ENCODE measurements around the gene SENP3.
A peak's percentile ranks its signal among the peaks of the same experiment; 100 is the strongest.

Gene SENP3

GRCh38 chr17:7556627-7557026 is 5.1 kb upstream of the SENP3 start:
- no peak for DNase-seq (ENCODE audit: low read depth)

- no peak for DNase-seq (ENCODE audit: low read depth)
Observed at GRCh38 chr17:7557147-7557764, 4.5 kb upstream of the SENP3 start.

DNA sequence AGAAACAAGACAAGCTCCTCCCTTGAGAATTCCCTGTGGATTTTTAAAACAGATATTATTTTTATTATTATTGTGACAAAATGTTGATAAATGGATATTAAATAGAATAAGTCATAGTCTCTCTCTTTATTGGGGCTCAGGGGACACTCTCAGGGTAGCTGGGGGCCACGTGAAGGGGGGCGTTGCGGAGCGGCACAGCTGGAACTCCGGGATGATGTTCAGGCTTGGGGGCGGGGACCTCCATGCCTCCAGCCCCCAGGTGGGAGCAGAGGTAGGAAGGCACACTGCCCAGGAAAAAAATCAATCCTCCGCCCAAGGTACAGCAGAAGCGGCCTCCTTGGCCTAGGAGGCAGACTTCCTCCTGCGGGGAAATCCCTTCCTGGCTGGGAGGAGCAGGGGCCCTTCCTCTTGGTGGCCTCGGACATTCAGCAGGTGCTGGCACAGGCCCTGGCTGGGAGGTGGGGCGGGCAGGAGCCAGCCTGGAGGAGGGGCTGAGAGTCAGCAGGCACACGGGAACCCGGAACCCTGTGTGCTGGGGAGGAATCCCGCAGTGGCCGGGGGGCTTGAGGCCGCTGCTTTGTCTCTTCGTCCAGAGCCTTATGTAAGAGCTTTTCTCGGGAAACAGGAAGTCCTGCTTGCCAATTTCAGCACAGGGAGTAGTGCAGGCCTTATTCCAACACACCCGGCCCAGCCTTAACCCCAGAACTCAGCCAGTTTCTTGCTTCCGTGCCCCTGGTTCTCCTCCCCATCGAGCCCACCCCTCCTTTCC is 3.8 kb upstream of the SENP3 start:
- DNase-seq (ENCODE audit: low read depth) = peak; percentile 52

- no peak for DNase-seq (ENCODE audit: low read depth)
Observed at GRCh38 chr17:7558544-7559319, 3.0 kb upstream of the SENP3 start, which contains the start of gene TNFSF13. TSS of gene TNFSF13 (plus strand) at chr17:7558750. CDS start at chr17:7559040, 290 bp downstream.

GRCh38 chr17:7559320-7560171 is 2.2 kb upstream of the SENP3 start:
- DNase-seq (ENCODE audit: low read depth) = no peak

GRCh38 chr17:7560172-7561027 is 1.3 kb upstream of the SENP3 start:
- DNase-seq (ENCODE audit: low read depth) = peak; percentile 65

- DNase-seq (ENCODE audit: low read depth) = peak; percentile 82
Observed at GRCh38 chr17:7561028-7561575, 617 bp upstream of the SENP3 start.

GRCh38 chr17:7562208-7562605 is 488 bp downstream of the SENP3 start:
- no peak for DNase-seq (ENCODE audit: low read depth)

DNA sequence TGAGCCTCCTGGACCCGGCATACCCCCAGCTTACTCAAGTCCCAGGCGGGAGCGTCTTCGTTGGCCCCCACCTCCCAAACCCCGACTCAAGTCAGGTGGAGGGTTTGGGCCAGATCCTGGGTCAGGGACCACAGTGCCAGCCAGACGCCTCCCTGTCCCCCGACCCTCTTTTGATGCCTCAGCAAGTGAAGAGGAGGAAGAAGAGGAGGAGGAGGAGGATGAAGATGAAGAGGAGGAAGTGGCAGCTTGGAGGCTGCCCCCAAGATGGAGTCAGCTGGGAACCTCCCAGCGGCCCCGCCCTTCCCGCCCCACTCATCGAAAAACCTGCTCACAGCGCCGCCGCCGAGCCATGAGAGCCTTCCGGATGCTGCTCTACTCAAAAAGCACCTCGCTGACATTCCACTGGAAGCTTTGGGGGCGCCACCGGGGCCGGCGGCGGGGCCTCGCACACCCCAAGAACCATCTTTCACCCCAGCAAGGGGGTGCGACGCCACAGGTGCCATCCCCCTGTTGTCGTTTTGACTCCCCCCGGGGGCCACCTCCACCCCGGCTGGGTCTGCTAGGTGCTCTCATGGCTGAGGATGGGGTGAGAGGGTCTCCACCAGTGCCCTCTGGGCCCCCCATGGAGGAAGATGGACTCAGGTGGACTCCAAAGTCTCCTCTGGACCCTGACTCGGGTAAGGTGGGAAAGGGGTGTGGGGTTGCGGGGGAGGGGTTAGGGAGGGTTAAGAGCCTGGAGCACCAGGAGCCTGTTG is 1.6 kb downstream of the SENP3 start:
- no peak for DNase-seq (ENCODE audit: low read depth)

GRCh38 chr17:7569571-7569970 is 7.9 kb downstream of the SENP3 start:
- DNase-seq (ENCODE audit: low read depth) = no peak

DNA sequence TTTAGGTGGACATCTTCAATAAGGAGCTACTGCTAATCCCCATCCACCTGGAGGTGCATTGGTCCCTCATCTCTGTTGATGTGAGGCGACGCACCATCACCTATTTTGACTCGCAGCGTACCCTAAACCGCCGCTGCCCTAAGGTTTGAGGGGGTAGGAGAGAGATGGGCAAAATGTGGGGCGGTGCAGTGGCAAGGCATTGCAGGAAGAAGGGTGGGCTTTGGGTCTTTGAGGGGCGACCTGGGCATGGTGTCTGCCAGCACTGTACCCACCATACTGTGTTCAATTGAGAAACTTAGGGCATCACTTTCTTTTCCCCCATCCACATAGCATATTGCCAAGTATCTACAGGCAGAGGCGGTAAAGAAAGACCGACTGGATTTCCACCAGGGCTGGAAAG is 8.6 kb downstream of the SENP3 start:
- no peak for DNase-seq (ENCODE audit: low read depth)

DNA sequence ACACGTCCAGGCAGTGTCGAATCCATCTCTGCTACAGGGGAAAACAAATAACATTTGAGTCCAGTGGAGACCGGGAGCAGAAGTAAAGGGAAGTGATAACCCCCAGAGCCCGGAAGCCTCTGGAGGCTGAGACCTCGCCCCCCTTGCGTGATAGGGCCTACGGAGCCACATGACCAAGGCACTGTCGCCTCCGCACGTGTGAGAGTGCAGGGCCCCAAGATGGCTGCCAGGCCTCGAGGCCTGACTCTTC is 10.5 kb downstream of the SENP3 start:
- no peak for DNase-seq (ENCODE audit: low read depth)

DNA sequence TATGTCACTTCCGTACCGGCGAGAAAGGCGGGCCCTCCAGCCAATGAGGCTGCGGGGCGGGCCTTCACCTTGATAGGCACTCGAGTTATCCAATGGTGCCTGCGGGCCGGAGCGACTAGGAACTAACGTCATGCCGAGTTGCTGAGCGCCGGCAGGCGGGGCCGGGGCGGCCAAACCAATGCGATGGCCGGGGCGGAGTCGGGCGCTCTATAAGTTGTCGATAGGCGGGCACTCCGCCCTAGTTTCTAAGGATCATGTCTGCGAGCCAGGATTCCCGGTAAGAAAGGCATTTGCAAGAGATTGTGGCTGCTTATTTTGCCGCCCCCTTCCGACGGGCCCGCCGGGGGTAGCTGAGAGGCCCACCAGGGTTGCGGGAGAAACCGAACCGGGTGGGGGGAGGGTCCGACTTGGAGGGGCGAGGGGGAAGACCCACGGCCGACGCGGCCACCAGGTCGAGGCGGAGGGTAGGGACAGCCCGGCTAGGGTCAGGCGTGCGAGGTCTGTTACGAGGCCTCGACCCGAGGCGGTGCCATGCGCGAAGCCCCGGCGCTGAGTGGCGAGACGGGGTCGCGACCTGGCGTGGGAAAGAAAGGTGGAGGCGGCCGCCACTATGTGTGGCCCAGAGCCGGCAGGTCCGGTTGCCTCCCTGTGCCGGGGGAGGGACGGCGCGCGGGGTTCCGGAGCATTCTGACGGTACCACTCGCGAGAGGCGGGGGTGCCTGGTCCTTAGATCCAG is 11.0 kb downstream of the SENP3 start:
- peak; percentile 100 for DNase-seq (ENCODE audit: low read depth)

DNA sequence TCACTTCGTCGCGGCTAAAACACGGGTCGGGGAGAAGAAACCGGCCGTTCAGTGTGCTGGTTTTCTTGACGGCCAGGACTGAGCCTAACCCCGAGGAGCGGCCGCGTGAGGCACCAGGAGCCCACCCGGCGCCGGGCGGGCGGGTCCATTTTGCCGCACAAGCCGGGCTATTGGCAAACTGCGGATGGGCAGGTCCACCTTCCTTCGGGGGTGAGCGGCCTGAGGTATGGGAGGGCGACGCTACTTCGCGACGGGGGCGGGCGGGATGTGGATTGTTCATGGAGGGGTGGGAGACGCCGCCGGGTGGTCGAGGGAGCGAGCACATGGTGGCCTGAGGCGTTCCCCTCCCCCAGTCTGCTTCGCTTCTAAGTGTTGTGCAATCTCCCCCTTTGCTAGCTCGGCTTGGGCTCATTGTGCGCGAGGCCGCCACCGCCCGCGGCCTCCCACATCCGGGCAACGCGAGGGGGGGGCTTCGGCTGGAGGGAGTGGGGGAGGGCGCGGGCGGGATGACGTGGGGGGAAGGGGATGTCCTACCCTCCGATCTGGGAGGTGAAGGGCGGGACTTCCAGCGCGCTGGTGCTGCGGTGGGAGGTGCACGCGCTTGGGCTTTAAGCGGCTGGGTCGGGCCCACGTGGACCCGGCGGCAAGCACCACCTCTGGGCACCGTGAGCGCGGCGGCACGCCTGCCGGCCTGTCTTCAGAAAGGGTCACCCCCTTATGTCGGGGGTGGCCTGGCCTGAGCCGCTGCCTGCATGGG is 11.8 kb downstream of the SENP3 start:
- peak; percentile 92 for DNase-seq (ENCODE audit: low read depth)

- peak; percentile 18 for DNase-seq (ENCODE audit: low read depth)
Observed at GRCh38 chr17:7574176-7574953, 12.6 kb downstream of the SENP3 start.

GRCh38 chr17:7575481-7575883 is 13.8 kb downstream of the SENP3 start:
- DNase-seq (ENCODE audit: low read depth) = no peak

- DNase-seq (ENCODE audit: low read depth) = no peak
Observed at GRCh38 chr17:7575959-7576358, 14.2 kb downstream of the SENP3 start.

DNA sequence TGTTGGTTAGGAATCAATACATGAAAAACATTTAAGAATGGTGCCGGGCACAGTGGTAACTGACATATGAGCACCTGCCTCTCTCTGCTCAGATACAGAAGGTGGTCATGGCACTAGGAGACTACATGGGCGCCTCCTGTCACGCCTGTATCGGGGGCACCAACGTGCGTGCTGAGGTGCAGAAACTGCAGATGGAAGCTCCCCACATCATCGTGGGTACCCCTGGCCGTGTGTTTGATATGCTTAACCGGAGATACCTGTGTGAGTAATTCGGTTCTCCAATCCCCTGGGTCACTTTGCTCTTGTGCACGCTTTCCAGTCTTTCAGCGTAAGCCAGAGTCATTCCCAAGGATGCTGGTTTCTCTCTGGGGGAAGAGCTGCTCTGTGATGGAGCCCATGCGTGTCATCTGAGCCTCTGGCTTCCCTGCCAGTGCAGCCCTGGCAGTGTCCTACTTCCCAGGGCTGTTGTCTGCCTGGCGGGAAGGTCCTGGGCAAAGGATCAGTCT is 14.8 kb downstream of the SENP3 start:
- DNase-seq (ENCODE audit: low read depth) = no peak

All from EH (cell line).